ENCODE data around the gene IL36A.

Gene IL36A

GRCh38 chr2:112979731-112980130 is 25.5 kb upstream of the IL36A start:
- TF ChIP-seq CTCF (IDR thresholded peaks at IDR 0.05; ENCODE audit: low read depth, low read length, missing control alignments) = no peak
- Histone ChIP-seq H3K4me3 (ENCODE audit: low read depth, low read length) (no peak overlapping the region), H3K27me3 (replicated peaks) (peaks cover 4% of the 10 kb centered on the region), H3K36me3 (replicated peaks) (no peaks in the 10 kb centered on the region), H3K27ac (no peak overlapping the region)
- no peak for DNase-seq
- in situ Hi-C loops (cut with HindIII; ENCODE audit: low pct_ligation_motif_present, low sequenced_read_pairs) = no loop called here

GRCh38 chr2:112980537-112980936 is 24.7 kb upstream of the IL36A start:
- H3K27ac ChIP-seq = no peak overlapping the region
- TF ChIP-seq CTCF (IDR thresholded peaks at IDR 0.05; ENCODE audit: low read depth, low read length, missing control alignments) = no peak
- no peak overlapping the region for H3K4me3 ChIP-seq (ENCODE audit: low read depth, low read length)
- in situ Hi-C loops (cut with HindIII; ENCODE audit: low pct_ligation_motif_present, low sequenced_read_pairs) = no loop called here
- DNase-seq = no peak
- H3K36me3 ChIP-seq (replicated peaks) = no peaks in the 10 kb centered on the region
- H3K27me3 ChIP-seq (replicated peaks) = peaks cover 4% of the 10 kb centered on the region

GRCh38 chr2:112985090-112985489 is 20.2 kb upstream of the IL36A start:
- no peak for DNase-seq
- Histone ChIP-seq H3K27ac (no peak overlapping the region), H3K4me3 (ENCODE audit: low read depth, low read length) (no peak overlapping the region), H3K27me3 (replicated peaks) (peaks cover 2% of the 10 kb centered on the region), H3K36me3 (replicated peaks) (no peaks in the 10 kb centered on the region)
- TF ChIP-seq CTCF (IDR thresholded peaks at IDR 0.05; ENCODE audit: low read depth, low read length, missing control alignments) = no peak
- in situ Hi-C loops (cut with HindIII; ENCODE audit: low pct_ligation_motif_present, low sequenced_read_pairs) = no loop called here

- TF ChIP-seq CTCF (IDR thresholded peaks at IDR 0.05; ENCODE audit: low read depth, low read length, missing control alignments) = no peak
- Histone ChIP-seq H3K36me3 (replicated peaks) (no peaks in the 10 kb centered on the region), H3K4me3 (ENCODE audit: low read depth, low read length) (no peak overlapping the region), H3K27me3 (replicated peaks) (no peaks in the 10 kb centered on the region), H3K27ac (no peak overlapping the region)
- DNase-seq = no peak
- in situ Hi-C loops (cut with HindIII; ENCODE audit: low pct_ligation_motif_present, low sequenced_read_pairs) = no loop called here
Observed at GRCh38 chr2:112989611-112990010, 15.6 kb upstream of the IL36A start.

GRCh38 chr2:112993831-112994230 is 11.4 kb upstream of the IL36A start:
- no peak overlapping the region for H3K27ac ChIP-seq
- TF ChIP-seq CTCF (IDR thresholded peaks at IDR 0.05; ENCODE audit: low read depth, low read length, missing control alignments) = no peak
- no peak overlapping the region for H3K4me3 ChIP-seq (ENCODE audit: low read depth, low read length)
- DNase-seq = no peak
- H3K36me3 ChIP-seq (replicated peaks) = no peaks in the 10 kb centered on the region
- H3K27me3 ChIP-seq (replicated peaks) = no peaks in the 10 kb centered on the region
- in situ Hi-C loops (cut with HindIII; ENCODE audit: low pct_ligation_motif_present, low sequenced_read_pairs) = no loop called here

- no peaks in the 10 kb centered on the region for H3K27me3 ChIP-seq (replicated peaks)
- no peak for TF ChIP-seq CTCF (IDR thresholded peaks at IDR 0.05; ENCODE audit: low read depth, low read length, missing control alignments)
- no peak overlapping the region for H3K27ac ChIP-seq
- in situ Hi-C loops (cut with HindIII; ENCODE audit: low pct_ligation_motif_present, low sequenced_read_pairs) = no loop called here
- no peaks in the 10 kb centered on the region for H3K36me3 ChIP-seq (replicated peaks)
- no peak overlapping the region for H3K4me3 ChIP-seq (ENCODE audit: low read depth, low read length)
- DNase-seq = no peak
Observed at GRCh38 chr2:112994648-112995047, 10.6 kb upstream of the IL36A start.
